Right hindlimb (tissue), 1 donor: ENCODE results near the gene NID1.
"Not testable (repeated sequence)": the region's sequence is repeated elsewhere in the genome, so short reads cannot be mapped to it uniquely, and the experiment has no call there.

ENCODE experiments used
- DNase-seq: peaks from one replicate; pipeline ENCODE4 v3.0.0-alpha.2; 2018

NID1 gene

DNA sequence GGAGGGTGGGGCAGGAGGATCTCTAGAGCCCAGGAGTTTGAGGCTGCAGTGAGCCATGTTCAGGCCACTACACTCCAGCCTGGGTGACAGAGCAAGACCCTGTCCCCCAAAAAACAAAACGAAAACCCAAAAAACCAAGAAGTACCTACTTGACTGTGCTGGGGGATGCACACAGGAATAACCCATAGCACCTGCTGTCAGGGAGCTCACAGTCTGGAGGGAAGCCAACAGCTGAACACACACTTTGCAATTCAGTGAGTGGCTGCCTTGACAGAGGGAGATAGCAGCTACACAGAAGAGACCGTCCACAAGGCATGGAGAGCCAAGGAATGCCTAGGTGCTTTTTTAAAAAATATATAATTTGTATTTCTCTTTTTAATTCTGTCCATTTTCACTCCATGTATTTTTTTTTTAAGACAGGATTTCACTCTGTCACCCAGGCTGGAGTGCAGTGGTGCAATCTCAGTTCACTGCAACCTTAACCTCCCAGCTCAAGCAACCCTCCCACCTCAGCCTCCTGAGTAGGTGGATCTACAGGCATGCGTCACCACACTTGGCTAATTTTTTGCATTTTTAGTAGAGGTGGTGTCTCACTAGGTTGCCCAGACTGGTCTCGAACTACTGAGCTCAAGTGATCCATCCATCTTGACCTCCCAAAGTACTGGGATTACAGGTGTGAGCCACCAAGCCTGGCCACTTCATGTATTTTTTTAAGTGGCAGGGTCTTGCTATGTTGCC lies 68.7 kb downstream of the NID1 start:
- DNase-seq, result no peak

DNA sequence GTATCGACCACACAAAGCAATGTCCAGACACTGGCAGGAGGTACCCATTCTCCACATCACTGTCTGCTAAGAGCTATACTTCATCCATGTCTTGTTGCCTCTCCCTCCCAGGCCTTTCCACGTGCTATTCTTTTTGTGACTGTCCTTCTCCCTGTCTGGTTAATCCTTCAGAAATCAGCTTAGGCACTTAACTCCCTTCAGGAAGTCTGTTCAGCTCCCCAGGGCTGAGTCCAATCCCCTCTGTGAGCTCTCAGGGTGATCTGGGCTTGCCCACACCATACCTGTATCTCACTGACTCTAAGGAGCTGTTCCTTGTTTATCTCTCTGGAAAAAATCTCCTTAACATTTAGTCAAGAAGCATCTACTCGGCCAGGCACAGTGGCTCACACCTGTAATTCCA lies 69.4 kb downstream of the NID1 start:
- DNase-seq, result no peak

- DNase-seq, result no peak
These were observed 71.2 kb downstream of the NID1 start for GRCh38 chr1:235993652-235994051.

DNA sequence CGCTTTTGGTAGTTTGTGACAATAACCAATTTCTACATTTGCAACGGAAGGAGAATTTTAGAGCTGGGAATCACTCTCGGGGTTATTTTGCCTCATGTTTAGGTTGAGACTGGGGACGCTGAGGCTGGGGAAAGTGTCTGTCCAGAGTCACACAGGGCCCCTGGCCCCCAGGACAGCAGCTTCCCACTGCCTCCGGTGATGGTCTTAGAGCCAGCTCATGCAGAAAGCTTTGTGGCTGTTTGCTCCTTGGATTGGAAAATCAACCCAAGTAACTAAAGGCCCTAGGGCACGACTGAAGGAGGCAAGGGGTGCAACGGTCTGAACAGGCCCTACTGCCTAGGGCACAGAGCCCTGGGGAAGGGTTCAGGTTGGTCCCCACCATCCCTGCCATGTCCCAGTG lies 72.0 kb downstream of the NID1 start:
- no peak for DNase-seq

DNA sequence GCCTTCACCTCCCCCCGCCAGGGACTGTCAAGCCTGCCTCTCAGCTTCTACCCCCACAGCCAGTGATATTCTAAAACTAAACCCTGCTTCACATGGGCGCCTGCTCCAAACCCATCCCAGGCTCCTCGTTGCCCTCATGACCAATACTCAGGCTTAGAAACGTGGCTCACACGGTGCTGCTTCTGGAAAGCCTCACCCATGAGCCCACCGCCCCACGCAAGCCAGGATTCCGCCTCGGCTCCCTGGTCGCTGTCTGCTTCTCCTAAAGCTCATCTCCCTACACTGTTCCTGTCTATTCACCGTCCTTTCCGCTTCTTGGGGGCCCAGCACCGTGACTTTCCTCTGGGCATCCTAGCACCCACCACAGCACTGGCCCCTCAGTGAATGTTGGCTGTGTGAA lies 72.5 kb downstream of the NID1 start:
- DNase-seq, result no peak

GRCh38 chr1:235990330-235990795 lies 74.5 kb downstream of the NID1 start:
- no peak for DNase-seq

DNA sequence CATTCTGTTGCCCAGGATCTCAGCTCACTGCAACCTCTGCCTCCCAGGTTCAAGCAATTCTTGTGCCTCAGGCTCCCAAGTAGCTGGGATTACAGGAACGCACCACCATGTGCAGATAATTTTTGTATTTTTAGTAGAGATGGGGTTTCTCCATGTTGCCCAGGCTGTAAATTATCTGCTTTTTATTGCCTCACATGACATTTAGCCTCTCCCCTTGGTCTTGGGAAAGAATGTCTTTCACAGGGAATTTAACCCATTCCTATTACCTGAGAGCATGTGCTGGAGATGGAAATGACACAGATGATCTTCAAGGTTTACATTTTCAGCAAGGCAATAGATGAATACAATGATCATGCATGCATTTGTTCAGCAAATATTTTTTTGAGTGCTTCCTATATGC lies 75.8 kb downstream of the NID1 start:
- no peak for DNase-seq

DNA sequence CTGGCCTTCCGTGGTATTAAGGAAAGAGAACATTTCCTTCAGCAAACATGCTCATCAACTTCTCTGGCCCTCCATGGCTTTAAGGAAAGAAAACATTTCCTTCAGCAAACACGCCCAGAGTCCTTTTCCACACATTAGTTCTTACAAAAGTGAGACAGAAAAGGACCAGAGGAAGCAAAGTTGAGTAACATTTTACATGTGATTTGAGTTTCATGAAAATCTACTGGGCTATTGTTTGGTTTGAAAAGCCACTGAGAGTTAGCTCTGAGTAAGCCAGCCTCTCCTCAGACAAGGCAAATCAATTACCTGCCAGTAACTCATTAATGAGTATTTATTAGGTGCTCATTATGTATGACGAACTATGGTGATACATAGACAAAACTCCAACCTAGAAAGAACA lies 78.0 kb downstream of the NID1 start:
- DNase-seq, result no peak

GRCh38 chr1:235984041-235984825 lies 80.7 kb downstream of the NID1 start:
- DNase-seq, result no peak

- no peak for DNase-seq
These were observed 83.9 kb downstream of the NID1 start for GRCh38 chr1:235980976-235981375.

- DNase-seq, result no peak
These were observed 85.1 kb downstream of the NID1 start for GRCh38 chr1:235979716-235980333.

DNA sequence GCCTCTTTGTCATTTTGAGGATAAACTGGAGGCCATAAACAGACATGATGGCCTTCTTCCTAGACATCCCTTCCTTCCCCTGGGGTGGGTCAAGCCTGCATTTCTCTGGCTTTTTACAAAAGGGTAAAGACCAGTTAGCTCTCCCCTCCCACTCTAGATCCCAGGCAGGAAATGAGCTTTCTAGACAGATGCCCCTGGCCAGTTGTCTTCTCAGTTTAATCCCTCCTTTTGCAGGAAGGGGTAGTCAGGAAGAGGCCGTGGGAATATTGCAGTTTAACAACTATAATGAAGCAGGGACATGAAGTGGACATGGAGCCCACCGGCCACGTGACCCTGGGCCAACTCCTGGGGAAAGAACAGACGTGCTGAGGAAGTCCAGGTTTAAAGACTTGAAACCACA lies 85.7 kb downstream of the NID1 start:
- DNase-seq, result no peak

GRCh38 chr1:235976490-235976889 lies 88.4 kb downstream of the NID1 start:
- no peak for DNase-seq

DNA sequence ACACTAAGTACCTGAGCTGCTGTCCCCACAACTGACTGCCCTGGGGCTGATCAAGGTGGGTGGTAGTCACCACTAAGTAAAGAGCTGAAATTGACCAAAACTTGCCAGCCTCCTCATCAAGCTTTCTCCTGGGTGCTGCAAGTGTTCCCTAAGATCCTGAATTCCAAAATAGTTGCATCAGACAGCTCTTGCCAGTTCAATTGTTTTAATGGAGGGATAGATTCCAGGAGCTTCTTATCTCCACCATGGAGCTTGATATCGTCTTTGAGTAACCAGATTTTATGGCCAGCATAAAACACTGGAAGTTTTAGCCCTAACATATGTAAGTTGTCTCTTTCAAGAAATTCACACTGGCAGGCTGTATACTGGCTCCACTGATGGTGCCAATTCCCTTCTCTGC lies 90.3 kb downstream of the NID1 start:
- no peak for DNase-seq

DNA sequence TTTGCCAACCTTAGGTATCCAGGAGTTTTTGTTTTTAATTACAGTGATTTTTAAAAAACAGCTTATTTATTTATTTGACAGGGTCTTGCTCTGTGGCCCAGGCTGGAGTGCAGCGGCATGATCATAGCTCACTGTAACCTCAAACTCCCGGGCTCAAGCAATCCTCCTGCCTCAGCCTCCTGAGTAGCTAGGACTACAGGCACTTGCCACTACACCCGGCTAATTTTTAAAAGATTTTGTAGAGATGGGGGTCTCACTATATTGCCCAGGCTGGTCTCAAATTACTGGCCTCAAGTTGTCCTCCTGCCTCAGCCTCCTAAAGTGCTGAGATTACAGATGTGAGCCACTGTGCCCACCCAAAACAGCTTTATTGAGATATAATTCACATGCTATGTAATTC lies 92.2 kb downstream of the NID1 start:
- DNase-seq, result not testable (repeated sequence)

DNA sequence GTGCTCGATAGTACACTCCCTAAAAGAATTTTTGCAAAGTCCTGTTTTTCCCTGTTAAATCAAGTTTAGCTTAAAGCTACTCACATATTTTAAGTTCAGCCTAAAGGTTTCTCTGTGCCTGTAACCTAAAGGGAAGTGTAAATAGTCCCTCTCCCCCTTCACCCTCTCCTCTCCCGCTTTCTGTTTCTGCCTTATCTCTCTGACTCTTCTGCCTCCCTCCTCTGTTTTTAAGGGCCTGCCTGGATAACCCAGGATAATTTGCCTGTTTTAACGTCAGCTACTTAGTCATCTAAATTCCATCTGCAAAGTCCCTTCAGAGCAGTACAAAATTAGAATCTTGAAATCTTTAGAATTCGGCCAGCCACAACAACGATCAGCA lies 92.6 kb downstream of the NID1 start:
- no peak for DNase-seq

- peak; percentile 96 for DNase-seq
These were observed 93.1 kb downstream of the NID1 start for GRCh38 chr1:235971571-235972310.

- no peak for DNase-seq
These were observed 93.9 kb downstream of the NID1 start for GRCh38 chr1:235971020-235971419.

DNA sequence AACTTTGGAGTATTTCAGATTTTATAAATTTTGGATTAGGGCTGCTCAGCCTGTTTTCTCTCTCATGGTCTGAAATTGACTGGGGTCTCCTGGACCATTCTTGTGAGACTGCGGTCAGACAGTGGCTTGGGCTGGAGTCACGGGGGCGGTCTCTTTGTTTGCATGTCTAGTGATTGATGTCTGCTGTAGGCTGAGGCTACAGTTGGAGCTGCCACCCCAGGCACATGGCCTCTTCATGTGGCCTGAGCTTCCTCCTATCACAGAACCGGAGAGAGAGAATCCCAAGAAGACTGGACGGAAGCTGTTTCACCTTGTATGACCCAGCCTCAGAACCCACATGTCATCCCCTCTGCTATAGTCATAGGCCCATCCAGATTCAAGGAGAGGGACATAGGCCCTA lies 96.1 kb downstream of the NID1 start:
- DNase-seq, result no peak

GRCh38 chr1:235966134-235966533 lies 98.8 kb downstream of the NID1 start:
- DNase-seq, result not testable (repeated sequence)

GRCh38 chr1:235960809-235961208 lies 104.1 kb downstream of the NID1 start:
- DNase-seq, result no peak

- no peak for DNase-seq
These were observed 106.9 kb downstream of the NID1 start for GRCh38 chr1:235958021-235958420.

GRCh38 chr1:235955777-235956176 lies 109.1 kb downstream of the NID1 start:
- no peak for DNase-seq
